Esophagus muscularis mucosa (tissue), 4 donors: ENCODE results near the gene ZNF48.

Experiments
- EP300 ChIP-seq: sonication (generic); formaldehyde crosslinking; IDR thresholded peaks from one replicate; pipeline ENCODE4 v1.6.1; 2017; ENCODE audit warnings: antibody characterized with exemption
- POLR2A ChIP-seq: fragments of 450-650 bp; IDR thresholded peaks from one replicate; pipeline ENCODE4 v1.6.1; 2017; ENCODE audit warnings: antibody characterized with exemption, moderate library complexity, mild to moderate bottlenecking, low read depth
- POLR2AphosphoS5 ChIP-seq, 2 donors: sonication (generic); formaldehyde crosslinking; IDR thresholded peaks; one replicate each; pipeline ENCODE4 v1.6.1; 2017; ENCODE audit warnings: antibody characterized with exemption in 2 of 2
- TF ChIP-seq, protein P1 (sequence below), 3 experiments: fragments of 200-600 bp in 2 of 3; fragments of 450-650 bp in 1 of 3; sonication (generic) in 2 of 3; IDR thresholded peaks; one replicate each; pipeline ENCODE4 v1.5.1; 2017 to 2019; ENCODE audit warnings: antibody characterized with exemption in 3 of 3, mild to moderate bottlenecking in 2 of 3, moderate library complexity in 1 of 3

DNA sequence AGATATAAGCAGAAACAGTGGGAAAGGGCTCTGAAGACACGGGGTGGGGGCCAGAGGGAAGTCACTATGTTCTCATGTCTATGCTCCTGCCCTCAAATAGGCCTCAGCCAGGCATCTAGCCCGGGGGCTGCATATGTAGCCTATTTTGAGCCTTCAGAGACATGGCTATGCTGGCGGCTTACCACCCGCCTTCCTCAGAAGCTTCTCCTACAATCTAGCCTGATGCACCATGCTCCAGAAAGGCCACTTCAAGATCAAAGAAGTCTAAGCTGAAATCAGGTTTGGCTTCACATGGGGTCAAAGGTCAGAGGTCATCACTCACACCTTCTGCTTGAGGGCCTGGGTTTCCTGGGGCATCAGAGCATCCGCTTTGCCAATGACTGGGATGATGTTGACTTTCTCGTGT lies 14.4 kb upstream of the ZNF48 start:
- TF ChIP-seq, protein P1, sequence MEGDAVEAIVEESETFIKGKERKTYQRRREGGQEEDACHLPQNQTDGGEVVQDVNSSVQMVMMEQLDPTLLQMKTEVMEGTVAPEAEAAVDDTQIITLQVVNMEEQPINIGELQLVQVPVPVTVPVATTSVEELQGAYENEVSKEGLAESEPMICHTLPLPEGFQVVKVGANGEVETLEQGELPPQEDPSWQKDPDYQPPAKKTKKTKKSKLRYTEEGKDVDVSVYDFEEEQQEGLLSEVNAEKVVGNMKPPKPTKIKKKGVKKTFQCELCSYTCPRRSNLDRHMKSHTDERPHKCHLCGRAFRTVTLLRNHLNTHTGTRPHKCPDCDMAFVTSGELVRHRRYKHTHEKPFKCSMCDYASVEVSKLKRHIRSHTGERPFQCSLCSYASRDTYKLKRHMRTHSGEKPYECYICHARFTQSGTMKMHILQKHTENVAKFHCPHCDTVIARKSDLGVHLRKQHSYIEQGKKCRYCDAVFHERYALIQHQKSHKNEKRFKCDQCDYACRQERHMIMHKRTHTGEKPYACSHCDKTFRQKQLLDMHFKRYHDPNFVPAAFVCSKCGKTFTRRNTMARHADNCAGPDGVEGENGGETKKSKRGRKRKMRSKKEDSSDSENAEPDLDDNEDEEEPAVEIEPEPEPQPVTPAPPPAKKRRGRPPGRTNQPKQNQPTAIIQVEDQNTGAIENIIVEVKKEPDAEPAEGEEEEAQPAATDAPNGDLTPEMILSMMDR (IDR thresholded peaks at IDR 0.05) = no peak
- no peak for TF ChIP-seq POLR2AphosphoS5 (IDR thresholded peaks at IDR 0.05)
- no peak for TF ChIP-seq EP300
- no peak for TF ChIP-seq POLR2A
